SK-N-SH treated with all-trans-retinoic acid at 6 μM for 48 hours (cell line): ENCODE data around the gene PDE8A.

Experiments used
- GLIS3 ChIP-seq: fragments of 250-450 bp; sonication (Bioruptor Pico); IDR thresholded peaks from 2 replicates; pipeline ENCODE4 v1.5.0; 2020; ENCODE audit warnings: mild to moderate bottlenecking, moderate library complexity
- PATZ1 ChIP-seq: fragments of 250-450 bp; sonication (Bioruptor Pico); IDR thresholded peaks from 2 replicates; pipeline ENCODE4 v1.8.0; 2020; ENCODE audit warnings: mild to moderate bottlenecking, moderate library complexity, borderline replicate concordance
- TCF4 ChIP-seq: fragments of 250-450 bp; sonication (Bioruptor Pico); IDR thresholded peaks from 2 replicates; pipeline ENCODE4 v1.8.0; 2021; ENCODE audit warnings: mild to moderate bottlenecking, moderate library complexity, borderline replicate concordance

- TF ChIP-seq PATZ1, result no peak
- no peak for TF ChIP-seq GLIS3 (CRISPR knock-in tag)
- no peak for TF ChIP-seq TCF4
These were observed 47.6 kb downstream of the PDE8A start for GRCh38 chr15:85029221-85029620.
